ENCODE results near the gene NR3C2. TPM values are rescaled to one million over a fixed set of nuclear protein-coding genes. Genes with fewer than 3 reads are reported as not detected.

The NR3C2 gene
- total and polyA plus RNA-seq, 4 donors, result 2.0 to 11.5 (median 3.2) TPM

- H3K4me3 ChIP-seq (ENCODE audit: low read depth in 1 of 3, low read length in 3 of 3), result no peak overlapping the region
- peaks cover 0 to 22% (median 12%) of the 10 kb centered on the region in 4 donors for H3K4me1 ChIP-seq (ENCODE audit: control insufficient read depth in 4 of 4, insufficient read depth in 4 of 4, low read length in 3 of 4)
- no peak for DNase-seq (ENCODE audit: low spot score)
- 94% methylated on average over 2 of the region's 2 CpGs for WGBS
- H3K27ac ChIP-seq (ENCODE audit: low read depth in 1 of 2, low read length in 2 of 2), result no peak overlapping the region
- H3K27me3 ChIP-seq (ENCODE audit: control insufficient read depth in 4 of 4, insufficient read depth in 4 of 4, low read length in 3 of 4), result no peaks in the 10 kb centered on the region
- H3K36me3 ChIP-seq (ENCODE audit: control insufficient read depth in 4 of 4, insufficient read depth in 3 of 4, low read depth in 1 of 4, low read length in 3 of 4), result no peaks in the 10 kb centered on the region
- H3K9me3 ChIP-seq (ENCODE audit: control insufficient read depth in 4 of 4, low read length in 3 of 4), result no peaks in the 10 kb centered on the region
- H3K9ac ChIP-seq (ENCODE audit: low read depth in 1 of 2, low read length in 2 of 2), result no peak overlapping the region
- no peak for TF ChIP-seq JUND (IDR thresholded peaks at IDR 0.05)
- TF ChIP-seq TAF1 (conservative IDR thresholded peaks at IDR 0.05), result no peak
- TF ChIP-seq, protein P1, sequence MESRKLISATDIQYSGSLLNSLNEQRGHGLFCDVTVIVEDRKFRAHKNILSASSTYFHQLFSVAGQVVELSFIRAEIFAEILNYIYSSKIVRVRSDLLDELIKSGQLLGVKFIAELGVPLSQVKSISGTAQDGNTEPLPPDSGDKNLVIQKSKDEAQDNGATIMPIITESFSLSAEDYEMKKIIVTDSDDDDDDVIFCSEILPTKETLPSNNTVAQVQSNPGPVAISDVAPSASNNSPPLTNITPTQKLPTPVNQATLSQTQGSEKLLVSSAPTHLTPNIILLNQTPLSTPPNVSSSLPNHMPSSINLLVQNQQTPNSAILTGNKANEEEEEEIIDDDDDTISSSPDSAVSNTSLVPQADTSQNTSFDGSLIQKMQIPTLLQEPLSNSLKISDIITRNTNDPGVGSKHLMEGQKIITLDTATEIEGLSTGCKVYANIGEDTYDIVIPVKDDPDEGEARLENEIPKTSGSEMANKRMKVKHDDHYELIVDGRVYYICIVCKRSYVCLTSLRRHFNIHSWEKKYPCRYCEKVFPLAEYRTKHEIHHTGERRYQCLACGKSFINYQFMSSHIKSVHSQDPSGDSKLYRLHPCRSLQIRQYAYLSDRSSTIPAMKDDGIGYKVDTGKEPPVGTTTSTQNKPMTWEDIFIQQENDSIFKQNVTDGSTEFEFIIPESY (IDR thresholded peaks at IDR 0.05), result no peak
- TF ChIP-seq, protein P2, sequence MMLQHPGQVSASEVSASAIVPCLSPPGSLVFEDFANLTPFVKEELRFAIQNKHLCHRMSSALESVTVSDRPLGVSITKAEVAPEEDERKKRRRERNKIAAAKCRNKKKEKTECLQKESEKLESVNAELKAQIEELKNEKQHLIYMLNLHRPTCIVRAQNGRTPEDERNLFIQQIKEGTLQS (IDR thresholded peaks at IDR 0.05), result no peak
- TF ChIP-seq, protein P3, sequence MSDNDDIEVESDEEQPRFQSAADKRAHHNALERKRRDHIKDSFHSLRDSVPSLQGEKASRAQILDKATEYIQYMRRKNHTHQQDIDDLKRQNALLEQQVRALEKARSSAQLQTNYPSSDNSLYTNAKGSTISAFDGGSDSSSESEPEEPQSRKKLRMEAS (IDR thresholded peaks at IDR 0.05), result no peak
- TF ChIP-seq SP1 (IDR thresholded peaks at IDR 0.05), result no peak
- no peak for TF ChIP-seq FOXA1 (IDR thresholded peaks at IDR 0.05)
- TF ChIP-seq EGR1 (IDR thresholded peaks at IDR 0.05; ENCODE audit: low read depth in 2 of 2), result no peak
- TF ChIP-seq GABPA (IDR thresholded peaks at IDR 0.05 in 1 of 2, conservative IDR thresholded peaks at IDR 0.05 in 1 of 2), result no peak
- no peak for TF ChIP-seq RXRA (IDR thresholded peaks at IDR 0.05)
- TF ChIP-seq NR2F2 (IDR thresholded peaks at IDR 0.05), result no peak
- TF ChIP-seq FOXA2 (IDR thresholded peaks at IDR 0.05), result no peak
- TF ChIP-seq HNF4A (conservative IDR thresholded peaks at IDR 0.05), result no peak
Measured at GRCh38 chr4:148346657-148347056, 95.6 kb downstream of the NR3C2 start.

DNA sequence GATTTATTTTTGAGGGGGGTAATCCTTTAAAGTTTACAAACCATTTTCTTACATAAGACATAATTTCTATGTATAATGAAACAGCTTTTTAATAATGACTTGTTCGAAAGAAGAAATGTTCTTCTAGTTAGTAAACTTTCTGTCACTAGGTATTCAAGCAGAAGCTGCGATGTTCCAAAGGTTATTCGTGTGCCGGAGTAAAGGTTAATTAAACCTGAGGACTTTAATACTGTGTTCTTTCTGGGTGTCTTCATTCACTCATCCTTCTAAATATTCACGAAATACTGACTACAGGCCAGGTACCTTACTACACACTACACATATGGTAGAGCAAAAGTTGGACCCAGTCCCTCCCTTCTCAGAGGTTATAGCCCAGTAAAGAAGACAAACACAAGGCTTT, 96.7 kb downstream of the NR3C2 start:
- Histone ChIP-seq H3K9me3 (ENCODE audit: control insufficient read depth in 4 of 4, low read length in 3 of 4) (no peaks in the 10 kb centered on the region), H3K27me3 (ENCODE audit: control insufficient read depth in 4 of 4, insufficient read depth in 4 of 4, low read length in 3 of 4) (no peaks in the 10 kb centered on the region), H3K36me3 (ENCODE audit: control insufficient read depth in 4 of 4, insufficient read depth in 3 of 4, low read depth in 1 of 4, low read length in 3 of 4) (no peaks in the 10 kb centered on the region), H3K4me3 (ENCODE audit: low read depth in 1 of 3, low read length in 3 of 3) (no peak overlapping the region), H3K27ac (ENCODE audit: low read depth in 1 of 2, low read length in 2 of 2) (no peak overlapping the region), H3K4me1 (ENCODE audit: control insufficient read depth in 4 of 4, insufficient read depth in 4 of 4, low read length in 3 of 4) (peaks cover 0 to 22% (median 12%) of the 10 kb centered on the region in 4 donors), H3K9ac (ENCODE audit: low read depth in 1 of 2, low read length in 2 of 2) (no peak overlapping the region)
- DNase-seq (ENCODE audit: low spot score), result no peak
- 35% methylated on average over 5 of the region's 5 CpGs for WGBS
- TF ChIP-seq RXRA (IDR thresholded peaks at IDR 0.05), result peak in 1 of 2 donors; percentile 15
- peak; percentile 58 to 77 for TF ChIP-seq HNF4A (conservative IDR thresholded peaks at IDR 0.05)
- no peak for TF ChIP-seq CTCF (IDR thresholded peaks at IDR 0.05; ENCODE audit: low read depth, low read length, missing input control)

DNA sequence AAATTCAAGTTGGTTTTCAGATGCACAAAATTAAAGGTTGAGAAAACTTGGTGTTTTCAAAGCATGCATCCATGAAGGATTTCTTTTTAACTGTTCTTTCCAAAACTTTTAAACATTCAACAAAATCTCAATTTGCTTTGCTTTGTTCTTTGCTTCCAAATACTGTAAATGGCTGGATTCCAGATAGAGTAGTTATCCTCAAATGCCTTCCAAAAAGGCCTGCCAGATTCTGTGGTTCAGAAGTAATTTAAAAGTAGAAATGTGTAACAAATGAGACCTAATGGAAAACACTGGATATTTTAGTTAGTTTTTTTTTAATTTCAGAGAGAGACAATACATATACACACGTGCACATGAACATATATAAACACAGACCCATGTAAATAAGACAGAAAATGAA, 97.3 kb downstream of the NR3C2 start:
- Histone ChIP-seq H3K27ac (ENCODE audit: low read depth in 1 of 2, low read length in 2 of 2) (no peak overlapping the region), H3K4me1 (ENCODE audit: control insufficient read depth in 4 of 4, insufficient read depth in 4 of 4, low read length in 3 of 4) (peaks cover 0 to 22% (median 12%) of the 10 kb centered on the region in 4 donors), H3K4me3 (ENCODE audit: low read depth in 1 of 3, low read length in 3 of 3) (no peak overlapping the region), H3K9me3 (ENCODE audit: control insufficient read depth in 4 of 4, low read length in 3 of 4) (peaks cover 0 to 3% (median under 1%) of the 10 kb centered on the region in 4 donors), H3K9ac (ENCODE audit: low read depth in 1 of 2, low read length in 2 of 2) (no peak overlapping the region), H3K36me3 (ENCODE audit: control insufficient read depth in 4 of 4, insufficient read depth in 3 of 4, low read depth in 1 of 4, low read length in 3 of 4) (no peaks in the 10 kb centered on the region), H3K27me3 (ENCODE audit: control insufficient read depth in 4 of 4, insufficient read depth in 4 of 4, low read length in 3 of 4) (no peaks in the 10 kb centered on the region)
- DNase-seq (ENCODE audit: low spot score), result no peak
- 74% methylated on average over 1 of the region's 1 CpG for WGBS
- TF ChIP-seq REST (IDR thresholded peaks at IDR 0.05), result no peak
- TF ChIP-seq JUND (IDR thresholded peaks at IDR 0.05), result no peak
- TF ChIP-seq EGR1 (IDR thresholded peaks at IDR 0.05; ENCODE audit: low read depth in 2 of 2), result no peak
- no peak for TF ChIP-seq HNF4A (conservative IDR thresholded peaks at IDR 0.05)
- TF ChIP-seq HNF4G (IDR thresholded peaks at IDR 0.05), result no peak
- TF ChIP-seq, protein P1 (IDR thresholded peaks at IDR 0.05), result no peak
- no peak for TF ChIP-seq FOXA2 (IDR thresholded peaks at IDR 0.05)
- no peak for TF ChIP-seq NR2F2 (IDR thresholded peaks at IDR 0.05)
- TF ChIP-seq YY1 (IDR thresholded peaks at IDR 0.05), result no peak
